DND-41 (cell line): ENCODE data around the gene REST.

Experiments
- CTCF ChIP-seq: IDR thresholded peaks from 2 replicates; pipeline ENCODE4 v1.5.1; 2012; ENCODE audit warnings: borderline replicate concordance, low read length, moderate library complexity, mild to moderate bottlenecking; ENCODE audit not compliant: poor library complexity, severe bottlenecking; ENCODE audit errors: extremely low read depth
- EZH2 ChIP-seq: IDR thresholded peaks from 3 replicates; pipeline ENCODE4 v1.6.1; 2012; ENCODE audit warnings: borderline replicate concordance, low read depth, mild to moderate bottlenecking, moderate library complexity, low read length, inconsistent platforms; ENCODE audit not compliant: severe bottlenecking

- TF ChIP-seq CTCF (no peak), EZH2 (no peak)
Observed at GRCh38 chr4:56879996-56880395, 27.7 kb upstream of the REST start.
